GM13976 (cell line): ENCODE results near the gene SCLY.
"Not testable (repeated sequence)": the region's sequence is repeated elsewhere in the genome, so short reads cannot be mapped to it uniquely, and the experiment has no call there.

Experiments
- DNase-seq: peaks from one replicate; pipeline ENCODE4 v3.0.0; 2012; ENCODE audit warnings: low spot score
- in situ Hi-C: fragments of 300-500 bp; cut with MboI; formaldehyde crosslinking; loops from one replicate; pipeline ENCODE4 v1.12.0; 2022; ENCODE audit warnings: low sequenced_read_pairs, mixed read lengths, inconsistent platforms; ENCODE audit not compliant: unreplicated experiment
- TF ChIP-seq, protein P1 (sequence below): IDR thresholded peaks from 2 replicates; pipeline ENCODE4 v1.5.1; 2012; ENCODE audit warnings: borderline replicate concordance, mild to moderate bottlenecking; ENCODE audit not compliant: insufficient read depth; ENCODE audit errors: extremely low read depth, missing control alignments, control extremely low read depth

Gene SCLY

DNA sequence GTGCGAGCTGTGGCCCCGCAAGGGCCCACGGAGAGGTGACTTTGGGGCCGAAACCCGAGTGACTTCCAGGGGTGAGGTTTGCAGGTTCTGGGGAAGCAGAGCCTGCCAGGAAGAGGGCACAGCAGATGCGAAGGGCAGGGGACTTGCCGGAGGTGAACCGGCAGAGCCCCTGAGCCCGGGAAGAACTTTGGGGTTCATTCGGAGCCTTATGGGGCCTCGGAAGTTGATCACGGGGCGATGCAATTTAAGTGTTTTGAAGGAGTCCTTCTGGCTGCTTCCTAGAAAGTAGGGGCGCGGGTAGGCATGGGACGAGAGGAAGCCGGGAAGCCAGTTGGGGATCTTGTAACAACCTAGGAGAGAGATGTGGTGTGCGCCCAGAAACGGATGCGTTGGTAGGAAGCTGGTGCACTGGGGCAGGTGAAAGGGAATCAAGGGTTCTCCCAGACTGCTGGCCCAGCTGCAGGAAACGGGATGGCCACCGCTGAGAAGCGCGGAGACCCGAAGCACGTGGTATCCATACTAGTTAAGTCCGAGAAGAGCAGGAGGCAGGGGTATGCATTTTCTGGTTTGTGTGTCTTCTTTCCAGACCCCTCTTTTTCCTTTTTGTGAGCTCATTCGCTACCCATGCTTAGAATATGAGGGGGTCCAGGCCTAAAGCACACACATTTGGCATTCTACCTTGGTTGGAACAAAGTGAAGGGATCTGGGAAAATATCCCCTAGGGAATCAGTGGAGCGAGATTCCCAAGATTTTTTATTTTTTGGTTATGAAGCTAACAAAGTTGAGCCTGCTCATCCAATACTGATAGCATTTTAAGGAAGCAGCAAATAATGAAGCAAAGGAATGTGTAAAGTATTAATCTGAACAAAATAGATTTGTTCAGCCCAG, 758 bp downstream of the SCLY start:
- in situ Hi-C loops, result no loop called here
- TF ChIP-seq, protein P1, sequence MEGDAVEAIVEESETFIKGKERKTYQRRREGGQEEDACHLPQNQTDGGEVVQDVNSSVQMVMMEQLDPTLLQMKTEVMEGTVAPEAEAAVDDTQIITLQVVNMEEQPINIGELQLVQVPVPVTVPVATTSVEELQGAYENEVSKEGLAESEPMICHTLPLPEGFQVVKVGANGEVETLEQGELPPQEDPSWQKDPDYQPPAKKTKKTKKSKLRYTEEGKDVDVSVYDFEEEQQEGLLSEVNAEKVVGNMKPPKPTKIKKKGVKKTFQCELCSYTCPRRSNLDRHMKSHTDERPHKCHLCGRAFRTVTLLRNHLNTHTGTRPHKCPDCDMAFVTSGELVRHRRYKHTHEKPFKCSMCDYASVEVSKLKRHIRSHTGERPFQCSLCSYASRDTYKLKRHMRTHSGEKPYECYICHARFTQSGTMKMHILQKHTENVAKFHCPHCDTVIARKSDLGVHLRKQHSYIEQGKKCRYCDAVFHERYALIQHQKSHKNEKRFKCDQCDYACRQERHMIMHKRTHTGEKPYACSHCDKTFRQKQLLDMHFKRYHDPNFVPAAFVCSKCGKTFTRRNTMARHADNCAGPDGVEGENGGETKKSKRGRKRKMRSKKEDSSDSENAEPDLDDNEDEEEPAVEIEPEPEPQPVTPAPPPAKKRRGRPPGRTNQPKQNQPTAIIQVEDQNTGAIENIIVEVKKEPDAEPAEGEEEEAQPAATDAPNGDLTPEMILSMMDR, result no peak
- DNase-seq, result peak; percentile 48

DNA sequence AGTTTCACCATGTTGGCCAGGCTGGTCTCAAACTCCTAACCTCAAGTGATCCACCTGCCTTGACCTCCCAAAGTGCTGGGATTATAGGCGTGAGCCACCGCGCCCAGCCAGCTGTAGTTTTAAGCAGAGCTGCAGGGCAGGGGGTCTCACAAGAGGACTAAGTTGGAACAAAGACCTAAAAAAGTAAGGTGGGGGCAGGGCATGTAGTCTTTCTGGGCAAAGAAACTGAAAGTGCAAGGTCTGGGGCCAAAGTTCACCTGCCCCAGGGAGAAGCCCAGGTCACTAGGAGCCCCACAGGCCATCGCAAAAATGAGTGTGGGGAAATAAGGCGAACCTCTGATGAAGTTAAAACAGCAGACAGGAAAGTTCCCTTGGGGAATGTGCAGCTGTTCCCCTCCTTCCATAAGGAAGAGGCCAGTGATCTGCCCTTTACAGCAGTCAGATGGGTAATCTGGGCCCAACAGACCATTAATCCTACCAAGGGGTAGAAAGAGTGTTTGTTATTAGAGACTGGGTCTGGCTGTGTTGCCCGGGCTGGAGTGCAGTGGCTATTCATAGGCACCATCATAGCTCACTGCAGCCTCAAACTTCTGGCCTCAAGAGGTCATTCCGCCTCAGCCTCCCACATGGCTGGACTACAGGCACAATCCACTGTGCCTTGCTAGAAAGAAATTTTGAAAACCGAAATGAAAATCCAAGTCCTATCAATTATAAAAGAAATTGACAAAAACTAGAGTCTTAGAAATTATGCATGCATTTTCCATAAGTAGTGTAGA, 2.8 kb downstream of the SCLY start:
- in situ Hi-C loops, result no loop called here
- TF ChIP-seq, protein P1, result no peak
- DNase-seq, result no peak

DNA sequence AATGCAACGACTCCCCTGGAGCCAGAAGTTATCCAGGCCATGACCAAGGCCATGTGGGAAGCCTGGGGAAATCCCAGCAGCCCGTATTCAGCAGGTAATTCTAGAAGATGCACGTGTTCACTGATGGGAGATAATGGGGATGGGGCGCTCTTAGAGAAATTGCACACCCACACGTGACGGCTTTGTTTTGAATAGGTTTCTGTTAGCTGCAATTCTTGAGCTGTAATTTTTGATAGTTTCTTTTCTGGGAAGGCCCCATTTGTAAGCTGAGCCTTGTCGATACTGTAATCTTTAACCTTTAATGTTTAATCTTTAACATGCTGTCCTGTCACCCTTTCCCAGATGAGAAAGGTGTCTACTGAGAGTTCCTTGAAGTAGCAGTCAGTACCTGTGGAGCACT, 3.6 kb downstream of the SCLY start:
- in situ Hi-C loops, result no loop called here
- TF ChIP-seq, protein P1, result no peak
- no peak for DNase-seq

DNA sequence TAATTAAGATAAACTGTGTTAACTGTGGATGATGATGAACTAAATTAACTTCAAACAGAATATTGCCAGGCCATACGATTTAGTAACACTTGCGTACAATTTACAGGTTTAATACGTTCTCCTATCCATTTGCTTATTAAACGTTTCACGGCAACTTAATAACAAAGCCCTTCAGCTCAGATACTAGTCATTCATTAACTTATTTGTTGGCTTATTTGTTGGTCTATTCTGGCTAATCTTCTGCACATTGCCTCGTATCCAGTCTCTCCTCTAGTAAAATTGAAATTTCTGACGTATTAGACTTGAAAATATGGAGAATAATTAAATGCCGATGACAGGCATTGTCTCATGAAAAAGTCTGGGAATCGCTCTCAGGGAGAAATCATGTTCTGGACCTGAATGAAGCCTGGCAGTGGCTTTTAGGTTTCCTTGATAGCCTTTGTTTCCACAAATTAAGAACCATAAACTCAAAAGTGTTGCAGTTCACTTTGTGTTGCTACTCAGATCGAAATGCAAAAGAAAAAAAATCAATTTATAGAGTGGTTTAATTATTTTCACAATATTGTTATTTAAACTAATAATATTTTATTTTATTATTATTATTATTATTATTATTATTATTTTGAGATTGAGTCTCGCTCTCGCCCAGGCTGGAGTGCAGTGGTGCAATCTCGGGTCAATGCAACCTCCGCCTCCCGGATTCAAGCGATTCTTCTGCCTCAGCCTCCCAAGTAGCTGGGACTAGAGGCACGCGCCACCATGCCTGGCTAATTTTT, 4.5 kb downstream of the SCLY start:
- DNase-seq, result no peak
- TF ChIP-seq, protein P1, result no peak
- in situ Hi-C loops, result no loop called here

DNA sequence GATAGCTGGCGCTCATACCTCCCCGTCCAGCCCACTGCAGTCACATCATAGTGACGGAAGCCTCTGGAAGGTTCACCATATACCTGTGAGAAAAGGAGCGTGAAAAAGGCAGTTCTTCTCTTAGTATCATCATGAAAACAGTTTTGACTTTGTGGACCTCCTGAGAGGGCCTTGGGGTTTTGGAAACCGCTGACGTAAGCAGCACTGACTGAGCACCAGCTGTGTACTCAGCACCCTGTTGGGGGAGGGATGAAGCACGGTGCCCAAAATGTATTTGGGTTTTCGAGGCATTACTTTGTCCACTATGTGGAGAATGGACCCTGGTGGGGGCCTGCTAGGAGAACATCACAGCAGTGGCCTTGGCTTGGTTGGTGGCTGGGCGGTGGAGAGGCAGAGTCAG, 5.4 kb downstream of the SCLY start:
- in situ Hi-C loops, result no loop called here
- TF ChIP-seq, protein P1, result no peak
- DNase-seq, result no peak

DNA sequence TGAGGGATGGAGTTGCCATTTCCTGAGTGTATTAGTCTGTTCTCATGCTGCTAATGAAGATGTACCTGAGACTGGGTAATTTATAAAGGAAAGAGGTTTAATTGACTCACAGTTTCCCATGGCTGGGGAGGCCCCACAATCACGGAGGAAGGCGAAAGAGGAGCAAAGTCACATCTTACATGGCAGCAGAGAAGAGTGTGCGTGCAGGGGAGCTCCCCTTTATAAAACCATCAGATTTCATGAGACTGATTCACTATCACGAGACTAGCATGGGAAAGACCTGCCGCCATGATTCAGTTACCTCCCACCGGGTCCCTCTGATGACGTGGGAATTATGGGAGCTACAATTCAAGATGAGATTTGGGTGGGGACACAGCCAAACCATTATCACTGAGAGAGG, 5.9 kb downstream of the SCLY start:
- DNase-seq, in situ Hi-C loops: not testable (repeated sequence)
